ENCODE measurements around the gene TRAPPC12.

Gene TRAPPC12

DNA sequence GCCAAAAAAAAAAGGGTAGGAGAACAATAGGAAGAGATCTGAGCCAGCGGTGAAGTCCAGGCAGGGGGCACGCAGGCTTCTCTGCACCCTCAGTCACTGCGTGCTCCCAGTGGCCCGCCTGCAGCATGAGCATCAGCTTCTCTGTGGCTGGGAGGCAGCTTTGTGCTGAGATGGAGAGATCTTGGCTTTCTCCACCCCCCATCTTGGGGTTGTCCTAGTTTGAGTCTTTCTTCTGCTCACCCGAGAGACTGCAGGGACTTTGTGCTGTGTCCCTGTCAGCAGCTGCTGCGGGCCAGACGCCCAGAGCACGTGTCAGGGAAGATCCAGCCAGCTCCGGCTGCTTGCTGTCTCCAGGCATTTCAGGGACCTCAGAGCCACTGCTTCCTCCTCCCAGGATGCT lies 20.3 kb downstream of the TRAPPC12 start:
- DNase-seq: no peak
- in situ Hi-C loops (cut with HindIII; ENCODE audit: low pct_ligation_motif_present, low pct_unique_long_range_greater_than_20kb, low sequenced_read_pairs): no loop called here

DNA sequence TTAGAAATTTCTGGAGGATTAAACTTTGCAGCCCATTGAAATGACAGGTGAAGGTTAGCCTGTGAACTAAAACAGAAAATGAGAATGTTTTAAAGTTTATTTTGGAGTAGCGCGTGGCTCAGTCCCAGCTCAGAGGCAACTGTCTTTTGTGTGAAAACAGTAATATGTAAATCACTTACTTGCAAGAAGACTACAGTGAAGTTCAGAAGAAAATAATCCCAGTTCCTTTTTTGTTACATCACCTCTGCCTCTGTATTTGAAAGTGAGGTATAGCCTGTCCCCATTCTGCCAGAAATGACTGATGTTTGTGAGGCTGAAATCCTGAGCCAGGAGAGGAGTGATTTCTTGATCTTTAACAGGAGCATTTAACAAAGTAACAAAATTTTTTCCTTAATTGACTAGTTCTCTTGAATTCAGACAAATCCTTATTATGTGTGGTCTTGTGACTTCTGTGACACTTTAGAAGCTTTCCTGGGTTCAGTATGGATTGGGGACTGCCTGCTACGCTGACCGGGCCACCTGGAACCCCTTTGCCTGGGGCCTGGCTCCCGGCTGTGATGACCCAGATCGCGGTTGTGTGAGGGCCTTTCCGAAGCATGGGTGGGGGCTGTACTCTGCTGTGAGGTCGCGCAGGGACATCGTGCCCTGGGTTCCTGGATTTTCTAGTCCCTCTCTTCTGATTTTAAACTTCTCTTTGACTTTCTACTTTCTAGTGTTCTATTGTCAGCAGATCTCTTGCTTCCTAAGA lies 24.3 kb downstream of the TRAPPC12 start:
- DNase-seq: no peak
- in situ Hi-C loops (cut with HindIII; ENCODE audit: low pct_ligation_motif_present, low pct_unique_long_range_greater_than_20kb, low sequenced_read_pairs): no loop called here

DNA sequence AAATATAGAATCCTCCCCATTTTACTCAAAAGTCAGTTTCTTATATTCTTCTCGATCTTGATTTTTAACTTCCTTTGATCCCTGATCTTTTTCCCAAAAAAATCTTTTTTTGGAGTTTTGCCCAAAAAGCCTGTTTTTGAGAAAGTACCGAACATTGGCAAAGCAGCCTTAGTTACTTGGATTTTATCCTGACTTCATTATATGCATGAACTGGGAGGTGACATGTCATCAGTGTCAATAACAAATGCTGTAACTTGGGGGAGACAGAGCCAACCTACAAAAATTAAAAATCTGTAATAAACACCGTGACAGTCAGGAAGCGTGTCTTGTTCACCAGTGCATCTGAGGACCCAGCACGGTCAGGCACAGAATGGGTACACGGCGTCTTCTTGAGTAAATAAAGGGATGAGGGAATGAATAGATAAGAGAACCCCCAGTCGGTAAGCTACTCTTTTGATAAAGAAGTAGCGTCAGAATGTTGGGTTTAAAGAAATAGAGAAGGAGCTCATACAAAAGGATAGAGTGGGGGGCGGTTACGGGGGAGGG lies 24.9 kb downstream of the TRAPPC12 start:
- in situ Hi-C loops (cut with HindIII; ENCODE audit: low pct_ligation_motif_present, low pct_unique_long_range_greater_than_20kb, low sequenced_read_pairs): no loop called here
- DNase-seq: no peak

DNA sequence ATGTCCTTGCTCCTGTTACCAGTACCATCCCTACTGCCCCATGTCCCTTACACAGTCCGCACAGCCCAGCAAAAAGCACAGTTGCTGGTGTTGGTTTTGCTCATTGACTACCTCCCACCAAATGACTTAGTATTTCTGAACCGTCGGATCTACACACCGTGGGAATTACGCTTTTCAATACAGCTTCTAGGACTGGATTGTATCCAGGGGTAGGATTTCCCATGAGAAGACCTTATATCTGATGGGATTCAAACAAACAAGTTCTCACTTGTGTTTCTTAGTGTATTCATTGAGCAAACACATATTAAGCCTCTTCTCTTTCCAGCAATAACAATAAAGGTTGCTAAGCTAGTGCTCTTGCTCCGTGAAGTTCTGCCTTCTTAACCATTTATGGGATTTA lies 25.8 kb downstream of the TRAPPC12 start:
- no peak for DNase-seq
- in situ Hi-C loops (cut with HindIII; ENCODE audit: low pct_ligation_motif_present, low pct_unique_long_range_greater_than_20kb, low sequenced_read_pairs): no loop called here

DNA sequence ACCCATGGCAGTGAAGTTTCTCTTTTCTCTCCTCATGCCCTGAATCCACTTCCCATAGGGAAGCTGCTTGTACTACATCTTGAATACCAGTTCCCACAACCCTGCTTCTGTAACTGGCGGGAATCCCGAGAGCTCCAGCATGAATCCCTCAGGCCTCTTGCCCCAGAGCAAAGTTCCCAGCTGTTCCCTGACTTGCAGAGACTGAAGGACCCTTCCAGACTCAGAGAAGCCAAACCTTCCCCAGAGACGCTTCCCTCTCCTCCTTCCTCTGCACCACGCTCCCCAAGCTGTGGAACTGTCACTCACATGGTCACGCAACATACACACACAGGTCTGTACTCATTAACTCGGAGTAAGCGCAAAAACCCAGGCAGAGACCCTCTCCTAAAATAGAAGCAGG lies 26.4 kb downstream of the TRAPPC12 start:
- in situ Hi-C loops (cut with HindIII; ENCODE audit: low pct_ligation_motif_present, low pct_unique_long_range_greater_than_20kb, low sequenced_read_pairs): no loop called here
- no peak for DNase-seq

DNA sequence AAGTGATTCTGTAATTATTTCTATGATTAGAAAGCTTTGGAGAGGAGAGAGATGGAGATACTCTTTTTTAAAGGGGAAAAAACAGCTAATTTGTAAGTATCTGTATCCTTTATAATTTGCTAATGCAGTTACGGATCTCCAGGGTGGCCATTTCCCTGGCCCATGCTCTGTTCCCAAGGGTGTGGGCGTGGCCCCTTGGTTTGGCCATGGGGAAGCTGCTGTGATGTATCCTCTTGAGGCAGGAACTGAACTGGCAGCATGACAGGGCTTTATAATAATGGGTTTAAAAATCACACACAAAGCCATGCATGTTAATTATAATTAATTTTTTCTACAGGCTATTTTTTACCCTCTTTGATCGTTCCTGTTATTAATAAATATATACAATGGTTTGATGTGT lies 27.0 kb downstream of the TRAPPC12 start:
- no peak for DNase-seq
- in situ Hi-C loops (cut with HindIII; ENCODE audit: low pct_ligation_motif_present, low pct_unique_long_range_greater_than_20kb, low sequenced_read_pairs): no loop called here

DNA sequence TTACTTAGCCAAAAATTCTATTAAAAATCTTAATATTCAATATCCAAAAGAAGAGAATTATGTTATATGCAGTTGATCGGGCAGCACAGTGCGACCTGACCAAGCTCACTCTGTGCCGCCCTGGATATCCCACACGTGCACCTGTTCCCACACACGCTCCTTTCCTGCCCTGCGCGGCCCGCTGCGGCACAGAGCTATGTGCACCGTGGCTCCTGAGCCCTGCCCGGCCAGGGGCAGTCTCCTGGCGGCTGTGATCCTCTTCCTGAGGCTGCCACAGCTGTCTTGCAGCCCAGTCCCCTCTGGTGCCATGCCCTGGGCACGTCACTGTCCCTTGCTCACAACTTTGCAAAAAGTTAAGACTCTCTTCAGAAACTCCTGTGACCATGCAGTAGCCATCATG lies 29.3 kb downstream of the TRAPPC12 start:
- DNase-seq: no peak
- in situ Hi-C loops (cut with HindIII; ENCODE audit: low pct_ligation_motif_present, low pct_unique_long_range_greater_than_20kb, low sequenced_read_pairs): no loop called here

DNA sequence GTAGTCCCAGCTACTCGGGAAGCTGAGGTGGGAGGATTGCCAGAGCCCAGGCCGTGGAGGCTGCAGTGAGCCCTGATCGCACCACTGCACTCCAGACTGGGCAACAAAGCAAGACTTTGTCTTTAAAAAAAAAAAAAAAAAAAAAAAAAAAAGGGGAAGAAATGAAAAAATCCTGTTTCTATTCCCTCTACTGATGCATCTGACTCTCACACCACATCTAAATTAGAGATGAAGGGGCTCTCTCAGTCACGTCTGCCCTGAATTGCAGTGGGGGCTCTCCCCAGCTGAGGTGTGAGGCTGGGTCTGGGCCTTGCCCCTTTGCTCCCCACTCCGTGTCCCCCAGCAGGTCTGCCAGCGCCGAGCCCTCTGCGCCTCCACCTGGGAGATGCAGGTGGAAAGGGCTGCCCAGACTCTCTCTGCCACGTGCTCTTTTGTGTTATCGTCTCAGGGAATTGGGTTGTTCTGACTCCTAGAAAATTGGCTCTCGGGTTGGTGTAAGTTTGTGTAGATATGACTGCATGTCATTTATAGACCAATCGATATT lies 30.2 kb downstream of the TRAPPC12 start:
- in situ Hi-C loops (cut with HindIII; ENCODE audit: low pct_ligation_motif_present, low pct_unique_long_range_greater_than_20kb, low sequenced_read_pairs): no loop called here
- DNase-seq: no peak

DNA sequence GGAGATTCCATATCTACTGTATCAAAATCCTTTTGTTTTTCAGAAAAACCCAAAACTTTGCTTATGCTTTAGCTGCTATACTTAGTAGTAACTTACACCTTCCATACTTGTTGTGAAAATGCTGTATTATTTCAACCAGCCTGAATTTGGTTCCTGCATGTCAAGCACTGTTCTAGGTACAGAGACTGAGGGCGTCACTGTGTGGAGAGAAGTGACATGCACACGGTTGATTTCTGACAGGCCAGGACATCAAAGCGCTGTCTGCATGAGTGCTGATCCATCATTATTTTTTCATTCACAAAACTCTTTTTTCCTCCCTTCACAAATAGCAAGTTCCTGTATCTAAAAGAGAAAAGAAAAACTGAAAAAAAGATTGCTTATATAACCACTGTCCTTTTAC lies 31.6 kb downstream of the TRAPPC12 start:
- in situ Hi-C loops (cut with HindIII; ENCODE audit: low pct_ligation_motif_present, low pct_unique_long_range_greater_than_20kb, low sequenced_read_pairs): no loop called here
- DNase-seq: no peak

DNA sequence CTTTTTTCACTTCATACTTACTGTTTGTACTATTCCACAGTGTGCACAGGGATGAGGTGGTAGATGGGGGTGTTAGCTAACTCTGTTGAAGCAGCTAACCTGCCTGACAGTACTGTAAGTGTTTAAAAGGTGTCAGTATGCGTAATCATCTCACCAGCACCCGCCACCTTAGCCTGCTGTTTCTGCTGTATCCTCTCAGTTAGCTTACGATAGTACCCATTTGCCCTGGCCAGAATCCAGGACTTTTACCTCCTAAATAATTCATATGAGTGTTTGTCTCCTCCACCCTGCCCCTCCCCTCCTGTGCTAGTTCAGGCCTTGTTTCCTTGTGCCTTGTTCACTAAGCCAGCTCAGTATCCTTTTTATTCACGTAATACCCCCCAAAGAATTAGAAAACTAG lies 34.2 kb downstream of the TRAPPC12 start:
- in situ Hi-C loops (cut with HindIII; ENCODE audit: low pct_ligation_motif_present, low pct_unique_long_range_greater_than_20kb, low sequenced_read_pairs): no loop called here
- no peak for DNase-seq

DNA sequence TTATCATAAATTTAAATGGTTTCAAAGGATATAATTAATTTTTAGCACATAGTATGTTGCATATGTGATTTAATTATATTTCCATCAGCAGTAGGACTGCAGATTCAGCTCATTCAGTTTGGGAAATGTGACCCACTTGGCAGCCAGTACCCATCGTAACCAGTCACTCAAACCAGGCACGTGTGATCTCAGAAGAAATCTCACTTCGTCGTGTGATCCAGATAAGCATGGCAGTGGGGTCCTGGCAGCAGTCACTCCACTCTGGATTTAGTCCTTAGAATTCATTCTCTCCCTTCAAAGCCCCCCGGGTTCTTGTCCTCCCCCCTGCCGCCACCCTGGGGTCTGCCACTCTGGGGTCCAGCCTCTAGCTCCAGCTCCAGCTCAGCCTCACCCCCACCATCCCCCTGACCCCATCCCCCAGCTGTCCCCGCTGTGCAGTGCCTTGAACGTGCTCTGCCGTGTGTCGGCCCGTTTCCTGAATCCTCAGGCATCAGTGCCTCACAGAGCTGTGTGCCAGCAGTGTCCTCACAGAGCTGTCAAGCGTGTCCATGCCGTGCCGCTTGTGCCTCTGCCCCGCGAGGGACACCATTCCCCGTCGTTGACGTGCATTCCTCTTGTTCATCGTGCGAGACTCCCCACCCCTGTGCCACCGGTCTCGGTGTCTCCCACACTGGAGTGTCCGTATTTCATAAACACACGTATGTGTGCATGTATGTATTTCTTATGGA lies 34.8 kb downstream of the TRAPPC12 start:
- in situ Hi-C loops (cut with HindIII; ENCODE audit: low pct_ligation_motif_present, low pct_unique_long_range_greater_than_20kb, low sequenced_read_pairs): no loop called here
- no peak for DNase-seq

DNA sequence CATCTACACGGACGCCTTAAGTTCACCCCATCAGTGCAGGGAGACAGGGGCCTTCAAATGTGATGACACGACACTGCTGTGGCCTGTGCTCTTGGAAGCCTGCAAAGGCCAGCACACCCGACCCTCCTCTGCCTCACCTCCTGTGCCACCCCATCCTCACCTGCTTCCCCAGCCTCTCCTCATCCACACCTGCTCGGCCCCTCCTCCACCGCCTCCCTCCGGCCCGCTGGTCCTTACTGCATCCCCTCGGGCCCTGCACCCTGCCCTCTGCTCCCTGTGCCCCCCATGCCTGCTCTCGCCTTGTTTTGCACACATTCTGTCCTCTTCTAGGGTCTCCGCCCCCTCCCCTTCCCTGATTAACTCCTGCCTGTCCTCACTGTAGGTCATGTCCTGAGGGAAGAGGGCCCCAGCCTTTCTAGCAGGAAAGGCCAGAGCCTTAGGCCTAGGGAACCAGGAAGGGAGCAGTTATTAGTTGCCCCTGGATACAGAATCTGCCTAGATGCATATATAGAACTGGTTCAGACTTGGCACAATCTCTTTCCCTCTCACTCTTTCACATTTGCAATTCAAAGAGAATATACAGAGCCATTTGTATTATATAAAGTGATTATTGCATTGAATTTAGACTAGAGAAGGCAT lies 39.4 kb downstream of the TRAPPC12 start:
- in situ Hi-C loops (cut with HindIII; ENCODE audit: low pct_ligation_motif_present, low pct_unique_long_range_greater_than_20kb, low sequenced_read_pairs): no loop called here
- no peak for DNase-seq

DNA sequence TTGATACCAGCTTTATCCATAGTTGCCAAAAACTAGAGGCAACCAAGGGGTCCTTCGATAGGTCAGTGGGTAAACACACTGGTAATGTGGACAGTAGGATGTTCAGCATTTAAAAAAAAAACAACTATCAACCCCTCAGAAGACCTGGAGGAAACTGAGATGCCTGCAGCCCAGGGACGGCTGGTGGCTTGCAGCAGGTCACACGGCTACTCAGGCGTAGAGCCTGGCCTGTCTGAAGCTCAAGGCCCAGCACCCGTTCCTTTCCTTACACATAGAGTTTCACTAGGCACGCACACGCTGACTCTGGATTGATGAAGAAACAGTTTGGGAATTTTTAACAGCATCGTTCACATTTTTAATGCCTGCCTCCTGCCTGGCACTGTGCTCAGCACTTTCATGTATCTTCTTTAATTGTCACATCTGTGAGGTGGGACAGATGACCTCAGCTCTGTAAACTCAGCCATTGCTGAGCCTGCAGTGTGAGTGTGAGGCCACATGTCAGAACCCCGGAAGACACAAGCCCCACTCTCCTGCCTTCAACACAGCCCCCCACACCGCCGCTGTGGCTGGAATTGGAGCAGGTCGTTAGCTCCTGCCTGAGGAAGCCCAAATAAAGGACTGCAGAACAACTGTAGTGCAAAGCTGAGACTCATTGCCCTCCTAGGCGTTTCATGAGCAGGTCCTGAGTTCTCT lies 40.7 kb downstream of the TRAPPC12 start:
- no peak for DNase-seq
- in situ Hi-C loops (cut with HindIII; ENCODE audit: low pct_ligation_motif_present, low pct_unique_long_range_greater_than_20kb, low sequenced_read_pairs): no loop called here

DNA sequence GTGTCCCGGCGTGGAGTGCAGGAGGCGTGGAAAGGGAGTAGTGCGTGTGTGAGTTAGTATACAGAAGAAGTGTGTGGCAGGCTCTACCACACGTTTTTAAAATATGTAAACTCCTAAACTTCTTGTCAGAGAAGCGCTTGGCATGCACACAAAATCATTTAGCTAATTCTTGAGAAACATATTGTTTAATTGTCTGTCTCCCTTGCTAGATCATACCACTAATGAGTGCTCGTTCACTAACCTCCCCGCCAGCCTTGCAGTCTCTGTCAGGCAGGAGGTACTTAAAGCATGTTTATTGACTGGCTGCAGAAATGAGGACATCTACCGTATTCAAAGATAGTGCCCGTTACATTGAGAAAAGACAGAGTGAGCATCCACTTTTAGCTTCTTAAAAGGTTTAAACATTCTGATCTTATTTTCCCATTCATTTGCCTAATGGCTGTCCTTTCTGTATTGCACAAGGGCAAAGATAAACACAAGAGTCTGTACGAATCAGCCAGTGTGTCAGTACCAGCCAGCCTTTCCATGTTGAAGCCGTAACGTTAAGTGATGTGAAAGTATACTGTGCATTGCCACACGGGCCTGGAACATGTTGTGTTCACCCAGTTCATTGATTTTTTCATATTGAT lies 41.4 kb downstream of the TRAPPC12 start:
- DNase-seq: no peak

DNA sequence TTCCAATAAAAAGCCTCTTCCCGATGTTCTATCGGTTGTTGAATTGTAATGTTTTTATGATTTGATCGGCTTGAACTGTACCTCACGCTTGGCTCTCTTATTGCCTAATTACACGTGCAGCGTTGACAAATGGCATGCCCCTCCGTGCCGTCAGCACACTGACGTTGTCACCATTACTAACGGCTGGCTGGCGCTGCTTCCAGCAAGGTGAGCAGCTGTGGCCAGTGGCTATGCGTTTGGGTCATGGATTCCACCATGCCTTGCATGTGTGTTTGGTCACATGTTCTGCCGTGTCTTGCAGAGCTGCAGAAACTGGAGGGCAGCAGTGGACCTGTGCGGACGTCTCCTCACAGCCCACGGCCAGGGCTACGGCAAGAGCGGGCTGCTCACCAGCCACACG lies 42.1 kb downstream of the TRAPPC12 start:
- in situ Hi-C loops (cut with HindIII; ENCODE audit: low pct_ligation_motif_present, low pct_unique_long_range_greater_than_20kb, low sequenced_read_pairs): no loop called here

More for the DNA sequence above, 41.4 kb downstream of the TRAPPC12 start:
- in situ Hi-C loops (cut with HindIII; ENCODE audit: low pct_ligation_motif_present, low pct_unique_long_range_greater_than_20kb, low sequenced_read_pairs): no loop called here

DNA sequence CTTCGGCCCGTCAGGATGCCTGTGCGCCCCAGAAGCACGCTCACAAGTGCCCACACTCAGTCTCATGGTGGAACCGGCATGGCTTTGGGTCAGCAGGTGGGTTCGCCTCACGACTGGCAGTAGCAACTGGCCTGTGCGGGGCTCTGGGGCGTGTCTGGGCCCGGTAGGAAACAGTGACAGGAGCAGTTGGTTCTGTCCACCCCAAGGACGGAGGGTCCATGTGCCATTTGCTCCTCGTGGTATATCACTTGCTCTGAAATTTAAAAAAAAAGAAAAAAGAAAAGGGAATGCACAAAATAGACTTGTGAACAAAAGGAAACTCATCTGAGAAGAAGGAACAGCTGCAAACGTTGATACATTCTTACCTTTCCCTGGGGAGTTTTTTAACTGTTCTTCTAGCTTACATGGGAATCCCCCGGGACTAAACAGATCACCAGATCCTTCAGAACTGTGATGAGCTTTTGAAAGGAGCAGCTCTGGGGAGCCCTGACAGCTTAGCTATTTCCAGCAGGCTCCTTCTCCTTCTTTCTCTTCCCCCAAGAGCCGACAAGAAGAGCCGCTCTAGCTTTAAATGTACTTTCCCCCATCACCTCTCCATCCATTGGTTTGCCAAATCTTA lies 42.8 kb downstream of the TRAPPC12 start:
- in situ Hi-C loops (cut with HindIII; ENCODE audit: low pct_ligation_motif_present, low pct_unique_long_range_greater_than_20kb, low sequenced_read_pairs): no loop called here

More for the DNA sequence above, 42.1 kb downstream of the TRAPPC12 start:
- DNase-seq: no peak

DNA sequence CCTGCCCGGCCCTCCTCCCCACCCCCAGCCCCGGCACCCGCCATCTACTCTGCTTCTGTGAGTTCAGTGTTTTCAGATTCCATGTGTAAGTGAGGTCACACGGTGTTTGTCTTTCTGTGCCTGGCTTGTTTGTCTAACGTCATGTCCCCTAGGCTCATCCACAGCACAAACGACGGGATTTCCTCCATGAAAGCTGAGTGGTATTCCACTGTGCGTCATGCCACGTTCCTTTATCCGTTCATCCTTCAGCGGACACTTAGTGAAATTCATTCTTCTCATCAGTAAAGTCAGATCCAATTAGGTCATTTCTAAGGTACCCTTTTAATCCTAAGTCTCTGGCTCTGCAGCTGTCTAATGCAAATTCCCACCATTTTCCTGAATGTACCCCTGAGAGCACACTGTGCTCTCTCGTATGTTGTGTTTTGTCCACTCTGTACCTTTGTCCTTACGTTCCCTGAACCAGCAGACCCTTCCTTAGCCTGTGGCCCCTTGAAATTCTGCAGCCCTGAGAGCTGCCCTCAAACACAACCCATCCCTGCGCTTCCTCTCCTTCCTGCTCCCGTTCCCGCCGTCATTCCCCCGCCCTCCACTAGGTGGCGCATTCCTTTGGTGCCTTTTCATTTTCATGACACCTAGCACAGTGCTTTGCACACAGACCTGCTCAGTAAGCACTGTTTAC lies 44.1 kb downstream of the TRAPPC12 start:
- in situ Hi-C loops (cut with HindIII; ENCODE audit: low pct_ligation_motif_present, low pct_unique_long_range_greater_than_20kb, low sequenced_read_pairs): no loop called here
- DNase-seq: peak; percentile 60

More for the DNA sequence above, 42.8 kb downstream of the TRAPPC12 start:
- no peak for DNase-seq
